HEK293 (cell line): ENCODE measurements around the gene ZNF184.

ENCODE experiments used
- CTCF ChIP-seq: fragments of 450-650 bp; formaldehyde crosslinking; IDR thresholded peaks from 2 replicates; pipeline ENCODE4 v1.5.1; 2016; ENCODE audit warnings: missing biosample characterization, missing genetic modification characterization
- GLI4 ChIP-seq: fragments of 450-650 bp; formaldehyde crosslinking; IDR thresholded peaks from 2 replicates; pipeline ENCODE4 v1.5.1; 2016; ENCODE audit warnings: missing biosample characterization, missing genetic modification characterization
- HOXC10 ChIP-seq: sonication (generic); formaldehyde crosslinking; IDR thresholded peaks from 2 replicates; pipeline ENCODE4 v1.8.1; 2023; ENCODE audit warnings: mild to moderate bottlenecking, missing genetic modification reagents
- KLF8 ChIP-seq: fragments of 450-650 bp; formaldehyde crosslinking; IDR thresholded peaks from 2 replicates; pipeline ENCODE4 v1.5.1; 2016; ENCODE audit warnings: missing biosample characterization, missing genetic modification characterization
- OSR2 ChIP-seq: fragments of 450-650 bp; formaldehyde crosslinking; IDR thresholded peaks from 2 replicates; pipeline ENCODE4 v1.5.1; 2016; ENCODE audit warnings: missing biosample characterization, missing genetic modification characterization
- PATZ1 ChIP-seq: fragments of 450-650 bp; formaldehyde crosslinking; IDR thresholded peaks from 2 replicates; pipeline ENCODE4 v1.5.1; 2016; ENCODE audit warnings: missing biosample characterization, missing genetic modification characterization
- PRDM6 ChIP-seq: fragments of 450-650 bp; formaldehyde crosslinking; IDR thresholded peaks from 2 replicates; pipeline ENCODE4 v1.5.1; 2017; ENCODE audit warnings: missing biosample characterization, missing genetic modification characterization
- ZBTB1 ChIP-seq: fragments of 450-650 bp; formaldehyde crosslinking; IDR thresholded peaks from 2 replicates; pipeline ENCODE4 v1.5.1; 2016; ENCODE audit warnings: missing biosample characterization, missing genetic modification characterization
- ZBTB48 ChIP-seq: fragments of 450-650 bp; formaldehyde crosslinking; IDR thresholded peaks from 2 replicates; pipeline ENCODE4 v1.5.1; 2016; ENCODE audit warnings: missing biosample characterization, missing genetic modification characterization
- ZBTB7A ChIP-seq: fragments of 450-650 bp; formaldehyde crosslinking; IDR thresholded peaks from 2 replicates; pipeline ENCODE4 v1.5.1; 2016; ENCODE audit warnings: low read depth, missing biosample characterization, missing genetic modification characterization
- ZNF311 ChIP-seq: fragments of 450-650 bp; formaldehyde crosslinking; IDR thresholded peaks from 2 replicates; pipeline ENCODE4 v1.5.1; 2017; ENCODE audit warnings: missing biosample characterization, missing genetic modification characterization, borderline replicate concordance
- ZNF404 ChIP-seq: fragments of 450-650 bp; formaldehyde crosslinking; IDR thresholded peaks from 2 replicates; pipeline ENCODE4 v1.5.1; 2017; ENCODE audit warnings: missing biosample characterization, missing genetic modification characterization
- ZNF549 ChIP-seq: fragments of 450-650 bp; IDR thresholded peaks from 2 replicates; pipeline ENCODE4 v1.5.1; 2018; ENCODE audit warnings: missing biosample characterization, missing genetic modification characterization, mild to moderate bottlenecking, inconsistent platforms, moderate library complexity
- ZNF558 ChIP-seq: fragments of 450-650 bp; formaldehyde crosslinking; IDR thresholded peaks from 2 replicates; pipeline ENCODE4 v1.5.1; 2016; ENCODE audit warnings: missing biosample characterization, missing genetic modification characterization
- ZNF701 ChIP-seq: fragments of 450-650 bp; formaldehyde crosslinking; IDR thresholded peaks from 2 replicates; pipeline ENCODE4 v1.5.1; 2016; ENCODE audit warnings: missing biosample characterization, missing genetic modification characterization
- ZNF776 ChIP-seq: fragments of 450-650 bp; formaldehyde crosslinking; IDR thresholded peaks from 2 replicates; pipeline ENCODE4 v1.5.0; 2017; ENCODE audit warnings: missing biosample characterization, missing genetic modification characterization, borderline replicate concordance
- ZXDB ChIP-seq: fragments of 450-650 bp; formaldehyde crosslinking; IDR thresholded peaks from 2 replicates; pipeline ENCODE4 v1.5.1; 2016; ENCODE audit warnings: missing biosample characterization, missing genetic modification characterization
- TF ChIP-seq, protein P1 (sequence below): fragments of 450-650 bp; formaldehyde crosslinking; IDR thresholded peaks from 2 replicates; pipeline ENCODE4 v1.5.1; 2016; ENCODE audit warnings: missing biosample characterization, missing genetic modification characterization, borderline replicate concordance
- TF ChIP-seq, protein P2 (sequence below): fragments of 450-650 bp; formaldehyde crosslinking; IDR thresholded peaks from 2 replicates; pipeline ENCODE4 v1.5.1; 2016; ENCODE audit warnings: missing biosample characterization, missing genetic modification characterization
- TF ChIP-seq, protein P3 (sequence below): fragments of 450-650 bp; formaldehyde crosslinking; IDR thresholded peaks from 2 replicates; pipeline ENCODE4 v1.5.1; 2016; ENCODE audit warnings: missing biosample characterization, missing genetic modification characterization
- TF ChIP-seq, protein P4 (sequence below): fragments of 450-650 bp; formaldehyde crosslinking; IDR thresholded peaks from 2 replicates; pipeline ENCODE4 v1.5.1; 2017; ENCODE audit warnings: missing biosample characterization, missing genetic modification characterization
- TF ChIP-seq, protein P5 (sequence below): fragments of 450-650 bp; formaldehyde crosslinking; IDR thresholded peaks from 2 replicates; pipeline ENCODE4 v1.5.1; 2017; ENCODE audit warnings: missing biosample characterization, missing genetic modification characterization

The ZNF184 gene

DNA sequence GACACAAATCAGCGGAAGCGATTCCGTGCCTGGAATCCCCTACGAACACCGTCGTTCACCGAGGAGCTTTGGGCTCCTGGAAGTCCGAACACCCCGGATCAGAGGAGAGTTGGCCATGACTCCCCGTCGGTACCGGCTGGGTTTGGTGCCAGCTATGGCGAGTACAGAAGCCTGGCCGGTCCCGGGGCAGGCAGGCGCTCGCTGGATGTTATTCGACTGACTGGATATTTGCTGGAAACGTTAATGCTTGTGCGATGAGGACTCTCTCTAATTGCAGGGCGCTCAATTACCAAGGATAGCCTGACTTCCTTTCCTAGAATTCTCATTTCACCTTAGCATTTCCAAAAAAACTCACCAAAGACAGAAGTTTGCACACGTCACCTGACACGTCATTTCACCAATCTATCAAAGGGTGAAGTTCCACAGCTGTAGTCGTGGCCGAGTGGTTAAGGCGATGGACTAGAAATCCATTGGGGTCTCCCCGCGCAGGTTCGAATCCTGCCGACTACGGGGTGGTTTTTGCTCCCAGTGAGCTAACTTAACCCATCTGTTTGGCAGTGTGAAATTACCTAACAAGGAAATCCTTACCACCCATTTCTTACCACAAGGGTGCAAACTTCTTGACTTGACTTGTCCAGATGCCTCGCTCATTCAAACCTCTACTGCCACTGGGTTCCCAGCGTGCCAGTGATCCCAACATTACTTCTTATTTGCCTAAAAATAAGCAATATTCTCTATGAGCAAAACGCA, 22.7 kb upstream of the ZNF184 start (continued):
- TF ChIP-seq, protein P1, sequence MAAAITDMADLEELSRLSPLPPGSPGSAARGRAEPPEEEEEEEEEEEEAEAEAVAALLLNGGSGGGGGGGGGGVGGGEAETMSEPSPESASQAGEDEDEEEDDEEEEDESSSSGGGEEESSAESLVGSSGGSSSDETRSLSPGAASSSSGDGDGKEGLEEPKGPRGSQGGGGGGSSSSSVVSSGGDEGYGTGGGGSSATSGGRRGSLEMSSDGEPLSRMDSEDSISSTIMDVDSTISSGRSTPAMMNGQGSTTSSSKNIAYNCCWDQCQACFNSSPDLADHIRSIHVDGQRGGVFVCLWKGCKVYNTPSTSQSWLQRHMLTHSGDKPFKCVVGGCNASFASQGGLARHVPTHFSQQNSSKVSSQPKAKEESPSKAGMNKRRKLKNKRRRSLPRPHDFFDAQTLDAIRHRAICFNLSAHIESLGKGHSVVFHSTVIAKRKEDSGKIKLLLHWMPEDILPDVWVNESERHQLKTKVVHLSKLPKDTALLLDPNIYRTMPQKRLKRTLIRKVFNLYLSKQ: no peak
- TF ChIP-seq ZNF549 (tag by site-specific recombination) (peak; percentile 73), HOXC10 (no peak), ZNF404 (peak; percentile 98), ZNF311 (no peak; the same call in 1 of the 2 replicates), ZBTB7A (tag by site-specific recombination) (peak; percentile 93; the same call in 1 of the 2 replicates), ZNF558 (tag by site-specific recombination) (peak; percentile 89), PRDM6 (tag by site-specific recombination) (peak; percentile 75), ZBTB48 (tag by site-specific recombination) (no peak; the same call in 1 of the 2 replicates), ZNF776 (tag by site-specific recombination) (no peak), OSR2 (tag by site-specific recombination) (peak; percentile 8; the same call in 1 of the 2 replicates), KLF8 (tag by site-specific recombination) (peak; percentile 83), ZXDB (tag by site-specific recombination) (peak; percentile 94), ZBTB1 (tag by site-specific recombination) (no peak), PATZ1 (peak; percentile 55), CTCF (tag by site-specific recombination) (peak; percentile 82), ZNF701 (no peak), GLI4 (peak; percentile 76)
- TF ChIP-seq, protein P2, sequence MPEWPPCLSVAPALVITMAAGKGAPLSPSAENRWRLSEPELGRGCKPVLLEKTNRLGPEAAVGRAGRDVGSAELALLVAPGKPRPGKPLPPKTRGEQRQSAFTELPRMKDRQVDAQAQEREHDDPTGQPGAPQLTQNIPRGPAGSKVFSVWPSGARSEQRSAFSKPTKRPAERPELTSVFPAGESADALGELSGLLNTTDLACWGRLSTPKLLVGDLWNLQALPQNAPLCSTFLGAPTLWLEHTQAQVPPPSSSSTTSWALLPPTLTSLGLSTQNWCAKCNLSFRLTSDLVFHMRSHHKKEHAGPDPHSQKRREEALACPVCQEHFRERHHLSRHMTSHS (tag by site-specific recombination): no peak
- TF ChIP-seq, protein P3, sequence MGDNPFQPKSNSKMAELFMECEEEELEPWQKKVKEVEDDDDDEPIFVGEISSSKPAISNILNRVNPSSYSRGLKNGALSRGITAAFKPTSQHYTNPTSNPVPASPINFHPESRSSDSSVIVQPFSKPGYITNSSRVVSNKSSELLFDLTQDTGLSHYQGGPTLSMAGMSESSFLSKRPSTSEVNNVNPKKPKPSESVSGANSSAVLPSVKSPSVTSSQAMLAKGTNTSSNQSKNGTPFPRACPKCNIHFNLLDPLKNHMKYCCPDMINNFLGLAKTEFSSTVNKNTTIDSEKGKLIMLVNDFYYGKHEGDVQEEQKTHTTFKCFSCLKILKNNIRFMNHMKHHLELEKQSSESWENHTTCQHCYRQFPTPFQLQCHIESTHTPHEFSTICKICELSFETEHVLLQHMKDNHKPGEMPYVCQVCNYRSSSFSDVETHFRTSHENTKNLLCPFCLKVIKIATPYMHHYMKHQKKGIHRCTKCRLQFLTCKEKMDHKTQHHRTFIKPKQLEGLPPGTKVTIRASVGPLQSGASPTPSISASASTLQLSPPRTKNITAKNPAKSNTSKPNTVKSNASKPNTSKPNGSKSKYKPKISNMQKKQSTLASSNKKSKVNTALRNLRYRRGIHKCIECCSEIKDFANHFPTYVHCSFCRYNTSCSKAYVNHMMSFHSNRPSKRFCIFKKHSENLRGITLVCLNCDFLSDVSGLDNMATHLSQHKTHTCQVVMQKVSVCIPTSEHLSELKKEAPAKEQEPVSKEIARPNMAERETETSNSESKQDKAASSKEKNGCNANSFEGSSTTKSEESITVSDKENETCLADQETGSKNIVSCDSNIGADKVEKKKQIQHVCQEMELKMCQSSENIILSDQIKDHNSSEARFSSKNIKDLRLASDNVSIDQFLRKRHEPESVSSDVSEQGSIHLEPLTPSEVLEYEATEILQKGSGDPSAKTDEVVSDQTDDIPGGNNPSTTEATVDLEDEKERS: 0 out of 2 replicates have a peak, but pooled peaks have one; percentile 44
- TF ChIP-seq, protein P4, sequence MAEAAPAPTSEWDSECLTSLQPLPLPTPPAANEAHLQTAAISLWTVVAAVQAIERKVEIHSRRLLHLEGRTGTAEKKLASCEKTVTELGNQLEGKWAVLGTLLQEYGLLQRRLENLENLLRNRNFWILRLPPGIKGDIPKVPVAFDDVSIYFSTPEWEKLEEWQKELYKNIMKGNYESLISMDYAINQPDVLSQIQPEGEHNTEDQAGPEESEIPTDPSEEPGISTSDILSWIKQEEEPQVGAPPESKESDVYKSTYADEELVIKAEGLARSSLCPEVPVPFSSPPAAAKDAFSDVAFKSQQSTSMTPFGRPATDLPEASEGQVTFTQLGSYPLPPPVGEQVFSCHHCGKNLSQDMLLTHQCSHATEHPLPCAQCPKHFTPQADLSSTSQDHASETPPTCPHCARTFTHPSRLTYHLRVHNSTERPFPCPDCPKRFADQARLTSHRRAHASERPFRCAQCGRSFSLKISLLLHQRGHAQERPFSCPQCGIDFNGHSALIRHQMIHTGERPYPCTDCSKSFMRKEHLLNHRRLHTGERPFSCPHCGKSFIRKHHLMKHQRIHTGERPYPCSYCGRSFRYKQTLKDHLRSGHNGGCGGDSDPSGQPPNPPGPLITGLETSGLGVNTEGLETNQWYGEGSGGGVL (tag by site-specific recombination): peak; percentile 47; the same call in 1 of the 2 replicates
- TF ChIP-seq, protein P5, sequence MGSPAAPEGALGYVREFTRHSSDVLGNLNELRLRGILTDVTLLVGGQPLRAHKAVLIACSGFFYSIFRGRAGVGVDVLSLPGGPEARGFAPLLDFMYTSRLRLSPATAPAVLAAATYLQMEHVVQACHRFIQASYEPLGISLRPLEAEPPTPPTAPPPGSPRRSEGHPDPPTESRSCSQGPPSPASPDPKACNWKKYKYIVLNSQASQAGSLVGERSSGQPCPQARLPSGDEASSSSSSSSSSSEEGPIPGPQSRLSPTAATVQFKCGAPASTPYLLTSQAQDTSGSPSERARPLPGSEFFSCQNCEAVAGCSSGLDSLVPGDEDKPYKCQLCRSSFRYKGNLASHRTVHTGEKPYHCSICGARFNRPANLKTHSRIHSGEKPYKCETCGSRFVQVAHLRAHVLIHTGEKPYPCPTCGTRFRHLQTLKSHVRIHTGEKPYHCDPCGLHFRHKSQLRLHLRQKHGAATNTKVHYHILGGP (tag by site-specific recombination): peak; percentile 70
